SU-DHL-6 (cell line): ENCODE results near the gene SORCS2.

Experiments used
- H2AFZ ChIP-seq: fragments of 200-600 bp; sonication (generic); 2 replicates; pipeline ENCODE4 v1.6.1; 2014; ENCODE audit warnings: low read depth, mild to moderate bottlenecking, moderate library complexity, mixed read lengths, antibody characterized with exemption, low read length; ENCODE audit not compliant: severe bottlenecking
- H3F3A ChIP-seq: fragments of 200-600 bp; shearing (Covaris generic); 2 replicates; pipeline ENCODE4 v1.6.0; 2016; ENCODE audit warnings: antibody characterized with exemption, mild to moderate bottlenecking; ENCODE audit not compliant: insufficient read depth
- H3K27ac ChIP-seq: fragments of 200-600 bp; sonication (generic); 2 replicates; pipeline ENCODE4 v1.5.1; 2016; ENCODE audit warnings: low read depth, mild to moderate bottlenecking, low read length, moderate library complexity, mixed read lengths
- H3K27me3 ChIP-seq: fragments of 200-600 bp; sonication (generic), shearing (Covaris generic); 2 replicates; pipeline ENCODE4 v1.6.0; 2014; ENCODE audit warnings: mild to moderate bottlenecking, low read length
- H3K36me3 ChIP-seq: fragments of 200-600 bp; sonication (generic); 2 replicates; pipeline ENCODE4 v1.6.1; 2014; ENCODE audit warnings: mild to moderate bottlenecking, low read length, mixed read lengths
- H3K4me2 ChIP-seq: fragments of 300-600, 200-600 bp; shearing (Covaris generic), sonication (generic); 2 replicates; pipeline ENCODE4 v1.6.0; 2014; ENCODE audit warnings: low read length, low read depth, mild to moderate bottlenecking; ENCODE audit not compliant: poor library complexity, severe bottlenecking
- H3K4me3 ChIP-seq: fragments of 200-600 bp; sonication (generic); 2 replicates; pipeline ENCODE4 v1.5.1; 2014; ENCODE audit warnings: antibody characterized with exemption, low read length, mild to moderate bottlenecking, mixed read lengths; ENCODE audit not compliant: insufficient read depth, poor library complexity, severe bottlenecking
- H3K79me2 ChIP-seq: fragments of 200-600 bp; sonication (generic); 2 replicates; pipeline ENCODE4 v1.6.1; 2014; ENCODE audit warnings: mild to moderate bottlenecking, low read length, moderate library complexity; ENCODE audit not compliant: insufficient read depth
- H3K9ac ChIP-seq: fragments of 200-600 bp; sonication (generic); 2 replicates; pipeline ENCODE4 v1.7.0; 2014; ENCODE audit warnings: mild to moderate bottlenecking, low read length
- H3K9me2 ChIP-seq: fragments of 200-600 bp; sonication (generic); replicated peaks from 2 replicates; pipeline ENCODE4 v1.6.1; 2014; ENCODE audit warnings: low read length; ENCODE audit not compliant: insufficient read depth
- H3K9me3 ChIP-seq: fragments of 200-600 bp; sonication (generic); 2 replicates; pipeline ENCODE4 v1.6.1; 2014; ENCODE audit warnings: low read length, mixed read lengths; ENCODE audit not compliant: insufficient read depth
- H4K20me1 ChIP-seq: fragments of 200-600 bp; sonication (generic); 2 replicates; pipeline ENCODE4 v1.6.1; 2014; ENCODE audit warnings: low read depth, mild to moderate bottlenecking, antibody characterized with exemption, low read length, moderate library complexity, mixed read lengths
- CTCF ChIP-seq: fragments of 200-600 bp; sonication (generic); IDR thresholded peaks from one replicate; pipeline ENCODE4 v1.5.1; 2017; ENCODE audit warnings: antibody characterized with exemption, mild to moderate bottlenecking, low read length, moderate library complexity; ENCODE audit not compliant: insufficient read depth, poor library complexity, severe bottlenecking
- EZH2phosphoT487 ChIP-seq: fragments of 200-600 bp; sonication (generic), shearing (Covaris generic); conservative IDR thresholded peaks from 2 replicates; pipeline ENCODE4 v1.6.1; 2018; ENCODE audit warnings: mild to moderate bottlenecking, antibody characterized with exemption, low read length, moderate library complexity, mixed read lengths

Gene SORCS2

DNA sequence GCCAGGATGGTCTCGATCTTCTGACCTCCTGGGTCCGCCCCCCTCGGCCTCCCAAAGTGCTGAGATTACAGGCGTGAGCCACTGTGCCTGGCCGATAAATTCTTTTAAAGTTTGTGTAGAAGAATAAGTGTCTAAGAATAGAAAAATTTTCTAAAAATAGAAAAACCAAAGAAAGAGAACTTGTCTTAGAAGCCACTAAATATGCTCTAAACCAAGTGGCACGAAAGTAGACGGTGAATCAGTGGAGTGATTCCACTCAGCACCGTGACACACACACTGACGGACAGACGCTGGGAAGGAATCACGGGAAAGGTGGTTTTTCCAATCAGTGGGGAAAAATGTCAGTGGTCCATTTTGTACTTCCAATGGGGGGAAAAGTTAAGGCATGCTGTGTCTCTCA is 315.0 kb downstream of the SORCS2 start:
- no peak for TF ChIP-seq CTCF
- no peak for TF ChIP-seq EZH2phosphoT487
- Histone ChIP-seq H3K4me2 (no peak overlapping the region), H3K79me2 (no peaks in the 10 kb centered on the region), H3K36me3 (no peaks in the 10 kb centered on the region), H3K27ac (no peak overlapping the region), H3K9me3 (no peaks in the 10 kb centered on the region), H3K9me2 (no peaks in the 10 kb centered on the region), H3K27me3 (no peaks in the 10 kb centered on the region), H2AFZ (no peak overlapping the region), H3K4me3 (no peak overlapping the region), H3K9ac (no peak overlapping the region), H3F3A (no peaks in the 10 kb centered on the region), H4K20me1 (no peaks in the 10 kb centered on the region)

- H2AFZ ChIP-seq, result no peak overlapping the region
Observed at GRCh38 chr4:7510066-7510465, 317.7 kb downstream of the SORCS2 start.

GRCh38 chr4:7510538-7510937 is 318.2 kb downstream of the SORCS2 start:
- TF ChIP-seq CTCF (no peak), EZH2phosphoT487 (no peak)
- Histone ChIP-seq H3K27ac (no peak overlapping the region), H3K4me3 (no peak overlapping the region), H3K4me2 (no peak overlapping the region), H2AFZ (no peak overlapping the region), H3K79me2 (no peaks in the 10 kb centered on the region), H3K9me2 (no peaks in the 10 kb centered on the region), H3K9me3 (no peaks in the 10 kb centered on the region), H3K27me3 (no peaks in the 10 kb centered on the region), H3F3A (no peaks in the 10 kb centered on the region), H3K9ac (no peak overlapping the region), H3K36me3 (no peaks in the 10 kb centered on the region), H4K20me1 (no peaks in the 10 kb centered on the region)

More at GRCh38 chr4:7510066-7510465, 317.7 kb downstream of the SORCS2 start:
- Histone ChIP-seq H3K27ac (no peak overlapping the region), H3K9me2 (no peaks in the 10 kb centered on the region), H3K36me3 (no peaks in the 10 kb centered on the region), H3K4me2 (no peak overlapping the region), H3K27me3 (no peaks in the 10 kb centered on the region), H3K4me3 (no peak overlapping the region), H3K9ac (no peak overlapping the region), H3F3A (no peaks in the 10 kb centered on the region), H4K20me1 (no peaks in the 10 kb centered on the region), H3K9me3 (no peaks in the 10 kb centered on the region), H3K79me2 (no peaks in the 10 kb centered on the region)
- TF ChIP-seq EZH2phosphoT487, result no peak
- TF ChIP-seq CTCF, result no peak
